SH-SY5Y (cell line): ENCODE results near the gene FAM241A.

Experiments
- GATA2 ChIP-seq: IDR thresholded peaks from 2 replicates; pipeline ENCODE4 v1.6.1; 2011; ENCODE audit warnings: mild to moderate bottlenecking, low read depth, low read length
- GATA3 ChIP-seq: IDR thresholded peaks from 2 replicates; pipeline ENCODE4 v1.6.1; 2011; ENCODE audit warnings: low read depth, mild to moderate bottlenecking, low read length, moderate library complexity

- TF ChIP-seq GATA2 = no peak
- no peak for TF ChIP-seq GATA3
These were observed at the start of gene FAM241A for GRCh38 chr4:112145326-112145789.
